NCI-H1105 treated with DMSO at 0.1 percent for 48 hours (cell line): ENCODE data around the gene FAM222B.

ENCODE experiments used
- DNase-seq: peaks from one replicate; lab custom pipeline; 2025; lab: John Stamatoyannopoulos, UW

The FAM222B gene

DNA sequence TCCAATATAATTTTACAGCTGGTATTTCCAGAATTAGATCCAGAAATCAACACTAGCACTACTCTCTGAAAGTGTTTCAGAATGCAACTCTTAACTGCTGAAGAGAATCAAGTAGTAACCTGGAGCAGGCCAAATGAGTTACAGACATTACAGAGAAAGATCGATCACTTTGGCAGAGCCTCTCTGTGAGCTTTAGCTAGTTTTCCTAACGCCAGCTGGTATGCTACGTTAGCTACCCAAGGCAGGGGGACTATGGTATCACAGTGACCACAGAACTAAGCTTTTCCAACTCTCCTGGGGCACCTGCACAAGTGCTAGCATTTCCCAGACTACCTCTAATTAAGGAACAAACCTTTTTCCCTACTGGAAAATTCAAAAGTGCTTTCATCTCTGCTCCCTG, 68.4 kb downstream of the FAM222B start:
- DNase-seq, result no peak

DNA sequence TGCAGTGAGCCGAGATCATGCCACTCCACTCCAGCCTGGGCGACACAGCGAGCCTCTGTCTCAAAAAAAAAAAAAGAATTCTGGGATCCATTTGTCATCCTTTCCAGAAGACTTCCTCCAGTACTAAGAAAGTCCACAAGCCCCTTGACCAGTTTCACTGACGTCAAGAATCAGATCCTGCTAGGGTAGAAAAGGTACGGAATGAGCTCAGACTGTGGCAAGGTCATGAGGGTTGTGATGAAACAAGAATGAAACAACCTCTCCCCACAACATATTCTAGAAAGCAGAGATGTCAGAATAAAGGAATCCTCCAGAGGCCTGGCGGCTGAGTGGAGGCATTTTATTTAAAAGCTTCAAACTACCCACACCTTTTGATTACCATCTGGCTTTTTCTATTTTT, 68.9 kb downstream of the FAM222B start:
- no peak for DNase-seq

DNA sequence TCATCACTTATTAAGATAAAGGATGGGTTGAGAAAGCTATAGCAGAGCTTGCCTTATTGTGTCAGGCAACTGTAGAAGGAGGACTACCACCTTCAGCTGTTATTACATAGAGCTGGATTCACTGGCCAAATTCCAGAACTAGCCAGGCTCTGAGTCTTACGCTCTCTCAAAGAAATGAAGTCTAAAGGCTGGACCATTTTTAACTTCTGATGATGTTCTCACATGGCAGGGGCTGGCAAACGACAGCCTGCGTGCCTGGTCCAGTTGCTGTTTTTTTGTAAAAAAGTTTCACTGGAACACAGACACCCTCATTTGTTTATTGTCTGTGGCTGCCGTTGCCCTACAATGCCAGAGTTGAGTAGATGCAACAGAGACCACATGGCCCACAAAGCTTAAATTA, 77.6 kb downstream of the FAM222B start:
- DNase-seq, result no peak

DNA sequence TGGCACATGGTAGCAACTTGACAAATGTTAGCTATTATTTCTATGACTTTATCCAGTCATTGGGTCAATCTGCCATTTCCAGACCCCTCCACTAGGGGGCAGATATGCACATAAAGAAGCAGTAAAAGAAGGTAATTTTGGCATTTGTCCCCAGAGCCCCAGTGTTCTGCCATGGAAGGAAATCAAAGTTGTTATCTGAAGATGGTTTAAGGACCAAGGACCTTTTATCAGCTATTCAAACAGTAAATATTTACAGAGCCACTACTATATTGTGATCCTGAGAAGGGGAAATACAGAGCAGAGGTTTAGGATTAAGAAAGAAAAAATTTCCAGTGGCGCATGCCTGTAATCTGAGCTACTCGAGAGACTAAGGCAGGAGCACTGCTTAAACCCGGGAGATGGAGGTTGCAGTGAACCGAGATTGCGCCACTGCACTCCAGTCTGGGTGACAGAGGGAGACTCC, 78.8 kb downstream of the FAM222B start:
- peak; percentile 71 for DNase-seq

DNA sequence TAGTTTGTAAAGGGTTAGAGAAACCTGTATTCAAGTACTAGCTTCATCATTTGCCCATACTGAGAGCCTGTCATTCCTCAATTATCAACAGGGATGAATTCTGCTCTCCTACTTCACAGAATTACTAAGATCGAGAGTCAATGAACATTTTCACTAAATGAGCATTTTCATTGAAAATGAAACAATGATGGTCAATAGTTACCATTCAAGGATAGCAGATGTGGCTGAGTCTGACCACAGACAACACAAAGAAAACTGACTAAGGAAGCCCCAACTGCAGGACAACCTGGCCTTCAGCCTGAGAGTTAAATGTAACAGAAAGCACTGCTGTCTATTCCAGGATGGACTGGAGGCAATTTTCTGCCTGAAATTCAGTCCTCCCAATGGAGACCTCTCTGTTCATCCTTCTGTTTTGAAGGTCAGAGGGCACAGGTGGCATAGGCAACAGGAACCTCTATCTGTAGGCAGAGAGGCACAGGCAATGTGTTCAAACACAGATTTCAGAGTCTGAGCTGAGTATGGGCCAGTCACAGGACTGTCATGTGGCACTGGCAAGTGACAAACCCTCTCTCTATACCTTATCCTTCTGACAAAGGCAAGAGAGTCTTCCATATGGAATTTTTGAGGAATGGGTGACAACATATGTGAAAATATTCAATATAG, 79.3 kb downstream of the FAM222B start:
- DNase-seq, result no peak

DNA sequence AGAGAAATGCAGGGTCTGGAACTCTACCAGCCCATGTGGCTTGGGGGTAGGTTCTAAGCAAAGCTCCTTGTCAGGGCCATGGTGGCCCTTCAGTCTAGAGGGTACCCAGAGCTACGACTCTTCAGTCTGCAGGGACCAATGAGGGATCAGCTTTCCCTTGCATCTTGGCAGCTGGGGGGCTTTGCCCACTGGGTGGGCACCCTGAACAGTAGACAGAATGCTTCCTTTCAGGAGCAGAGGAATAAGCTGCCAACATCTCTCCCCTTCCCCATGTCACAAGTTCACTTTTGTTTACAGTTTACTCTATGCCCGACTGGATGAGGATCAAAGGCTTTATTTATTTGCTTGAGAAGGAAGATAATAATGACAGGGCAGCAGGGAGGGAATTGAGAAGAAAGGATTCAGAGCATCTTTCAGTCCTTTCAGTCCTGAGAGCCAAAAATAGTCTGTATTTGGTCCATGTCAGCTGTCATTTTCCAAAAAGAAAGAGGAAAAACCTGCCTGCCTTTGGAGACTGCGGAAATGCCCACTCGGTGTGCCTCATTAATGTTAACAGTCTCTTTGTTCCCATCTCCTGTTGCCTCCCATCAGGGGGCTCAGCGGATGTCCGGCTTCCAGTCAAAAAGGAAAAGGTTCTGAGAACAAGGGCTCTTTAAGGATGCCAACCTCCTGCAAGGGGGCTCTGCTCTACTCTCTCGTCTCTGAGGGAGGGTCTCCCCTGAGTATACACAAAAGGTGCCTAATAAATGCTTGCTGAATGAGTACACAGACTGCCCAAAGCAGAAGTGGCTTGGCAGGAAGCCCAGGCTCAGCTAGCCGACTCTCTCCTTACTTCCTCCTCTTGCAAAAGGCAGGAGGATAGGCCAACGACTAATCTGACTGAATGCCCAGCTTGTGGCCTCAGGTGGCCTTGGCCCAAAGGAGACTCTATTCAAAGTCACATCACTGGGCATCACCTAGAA, 81.7 kb downstream of the FAM222B start:
- no peak for DNase-seq

DNA sequence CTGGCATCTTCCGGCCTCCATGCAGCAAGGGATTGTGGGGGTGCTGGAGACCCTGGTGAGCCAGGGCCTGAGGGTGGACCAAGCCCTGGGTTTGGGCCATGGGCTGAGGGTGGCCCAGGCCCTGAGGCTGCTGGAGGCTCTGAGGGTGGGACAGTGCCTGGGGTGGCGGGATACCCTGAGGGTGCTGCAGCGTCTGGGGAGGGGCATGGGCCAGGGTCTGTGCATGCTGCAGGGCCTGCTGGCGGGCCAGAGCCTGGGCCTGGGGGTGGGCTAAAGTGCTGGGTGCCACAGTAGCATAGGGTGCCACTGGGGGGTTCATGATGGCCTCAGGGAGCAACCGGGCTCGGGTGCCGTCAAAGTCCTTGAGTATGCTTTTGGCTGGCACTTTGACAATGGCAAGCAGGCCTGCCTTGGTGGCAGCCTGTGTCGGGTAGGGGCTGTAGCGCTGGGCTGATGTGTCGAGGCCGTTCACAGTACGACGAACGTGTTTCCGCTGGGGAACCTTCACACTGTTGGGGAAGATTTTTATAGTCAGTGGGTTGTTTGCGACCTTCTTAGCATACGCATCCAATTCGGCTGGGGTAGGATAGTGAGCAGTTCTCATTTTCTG, 83.2 kb downstream of the FAM222B start:
- no peak for DNase-seq

DNA sequence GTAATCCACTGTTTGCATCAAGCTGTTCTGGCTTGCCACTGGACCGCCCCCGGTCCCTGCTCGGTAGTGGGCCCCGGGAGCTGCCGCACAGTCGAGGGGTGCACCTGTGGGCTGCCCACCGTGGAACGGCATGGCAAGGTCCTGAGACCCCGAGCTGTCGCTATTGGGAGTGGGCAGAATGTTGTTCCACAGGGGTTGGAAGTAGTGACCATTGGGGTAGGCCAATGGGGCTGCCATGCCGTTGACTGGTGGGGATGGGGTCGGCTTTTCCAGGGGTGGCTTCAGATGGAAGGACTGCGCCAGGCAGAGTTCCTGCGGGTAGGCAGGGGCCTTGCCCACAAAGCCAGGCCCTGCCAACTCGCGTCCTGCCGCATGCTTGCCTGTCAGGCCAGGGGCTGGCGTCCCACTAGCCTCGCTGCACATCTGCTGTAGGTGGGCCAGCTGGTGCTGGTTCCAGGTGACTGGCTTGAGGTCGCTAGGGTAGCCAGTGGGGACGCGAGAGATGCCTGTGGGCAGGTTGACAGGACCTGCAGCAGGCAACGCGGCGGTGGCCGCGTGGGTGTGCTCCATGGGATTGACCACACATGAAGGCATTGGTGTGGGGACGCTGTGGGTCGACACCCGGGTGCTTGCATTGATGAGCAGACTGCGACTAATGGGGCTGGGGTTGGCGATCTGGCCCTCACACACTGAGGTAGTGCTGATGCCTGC, 84.0 kb downstream of the FAM222B start:
- no peak for DNase-seq

DNA sequence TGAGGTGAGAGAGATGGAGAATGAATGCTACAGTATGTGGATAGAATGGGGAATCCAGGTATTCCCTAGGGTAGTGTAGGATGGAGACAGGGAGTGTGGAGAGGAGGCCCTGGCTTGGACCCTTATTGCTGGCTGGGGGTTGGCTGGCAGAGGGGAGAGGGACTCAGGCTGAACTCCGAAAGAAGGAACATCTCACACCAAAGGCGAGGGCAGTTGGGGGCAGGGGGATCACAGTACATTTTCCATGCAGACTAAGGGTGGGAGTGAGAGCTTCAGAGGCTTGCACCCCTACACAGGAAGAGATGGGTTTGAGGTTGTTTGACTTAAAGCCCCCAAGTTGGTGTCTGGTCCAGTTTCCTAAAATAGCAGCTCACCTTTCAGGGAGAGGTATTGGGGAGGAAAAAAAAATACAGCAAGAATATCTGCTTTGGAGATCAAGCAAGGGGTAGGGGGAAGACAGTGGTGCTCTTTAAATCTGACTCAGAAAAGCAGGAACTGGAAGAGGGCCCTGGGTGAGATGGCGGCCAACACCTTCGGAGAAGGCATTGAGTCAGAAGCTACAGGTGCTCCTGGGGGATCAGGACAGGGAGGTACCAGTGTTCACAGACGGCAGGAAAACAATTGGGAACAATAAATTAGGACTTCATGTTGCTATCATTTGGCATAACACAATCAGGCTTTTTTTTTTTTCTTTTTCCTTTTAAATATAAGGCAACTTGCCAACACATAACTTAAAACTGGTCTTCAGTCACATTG, 86.4 kb downstream of the FAM222B start:
- no peak for DNase-seq

DNA sequence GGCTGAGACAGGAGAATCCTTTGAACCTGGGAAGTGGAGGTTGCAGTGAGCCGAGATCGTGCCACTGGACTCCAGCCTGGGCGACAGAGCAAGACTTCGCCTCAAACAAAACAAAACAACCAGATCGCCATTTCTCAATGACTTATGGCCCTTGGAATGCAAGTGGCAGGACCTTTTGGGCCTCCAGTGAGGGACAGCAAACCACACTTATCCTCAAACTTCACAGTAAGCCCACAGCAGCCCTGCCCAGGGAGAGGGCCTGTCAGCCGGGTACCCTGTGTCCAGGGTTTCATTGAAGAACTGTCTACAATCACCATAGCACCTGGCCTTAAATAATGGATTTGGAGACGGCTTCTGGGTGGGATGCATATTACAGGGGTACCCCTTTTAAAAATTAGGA, 87.1 kb downstream of the FAM222B start:
- DNase-seq, result no peak

DNA sequence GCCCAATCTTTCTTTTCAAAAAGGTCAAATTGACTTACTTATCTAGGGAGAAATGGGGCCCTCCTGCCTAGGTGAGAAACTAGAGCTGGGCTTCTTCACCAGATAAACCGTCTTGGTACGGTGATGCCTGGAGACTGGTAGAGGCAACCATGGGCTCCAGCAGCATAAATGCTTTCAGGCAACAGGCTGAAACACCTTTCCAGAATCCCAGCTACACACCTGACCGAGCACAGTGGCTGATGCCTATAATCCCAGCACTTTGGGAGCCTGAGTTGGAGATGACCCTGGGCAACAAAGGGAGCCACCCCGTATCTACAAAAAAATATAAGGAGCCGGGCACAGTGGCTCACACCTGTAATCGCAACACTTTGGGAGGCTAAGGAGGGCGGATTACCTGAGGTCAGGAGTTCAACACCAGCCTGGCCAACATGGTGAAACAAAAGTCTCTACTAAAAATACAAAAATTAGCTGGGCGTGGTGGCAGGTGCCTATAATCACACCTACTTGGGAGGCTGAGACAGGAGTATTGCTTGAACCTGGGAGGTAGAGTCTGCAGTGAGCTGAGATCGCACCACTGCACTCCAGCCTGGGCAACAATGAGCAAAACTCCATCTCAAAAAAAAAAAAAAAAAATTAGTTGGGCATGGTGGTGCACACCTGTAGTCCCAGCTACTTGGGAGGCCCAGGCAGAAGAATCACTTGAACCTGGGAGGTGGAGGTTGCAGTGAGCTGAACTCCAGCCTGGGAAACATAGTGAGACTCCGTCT, 90.8 kb downstream of the FAM222B start:
- no peak for DNase-seq

DNA sequence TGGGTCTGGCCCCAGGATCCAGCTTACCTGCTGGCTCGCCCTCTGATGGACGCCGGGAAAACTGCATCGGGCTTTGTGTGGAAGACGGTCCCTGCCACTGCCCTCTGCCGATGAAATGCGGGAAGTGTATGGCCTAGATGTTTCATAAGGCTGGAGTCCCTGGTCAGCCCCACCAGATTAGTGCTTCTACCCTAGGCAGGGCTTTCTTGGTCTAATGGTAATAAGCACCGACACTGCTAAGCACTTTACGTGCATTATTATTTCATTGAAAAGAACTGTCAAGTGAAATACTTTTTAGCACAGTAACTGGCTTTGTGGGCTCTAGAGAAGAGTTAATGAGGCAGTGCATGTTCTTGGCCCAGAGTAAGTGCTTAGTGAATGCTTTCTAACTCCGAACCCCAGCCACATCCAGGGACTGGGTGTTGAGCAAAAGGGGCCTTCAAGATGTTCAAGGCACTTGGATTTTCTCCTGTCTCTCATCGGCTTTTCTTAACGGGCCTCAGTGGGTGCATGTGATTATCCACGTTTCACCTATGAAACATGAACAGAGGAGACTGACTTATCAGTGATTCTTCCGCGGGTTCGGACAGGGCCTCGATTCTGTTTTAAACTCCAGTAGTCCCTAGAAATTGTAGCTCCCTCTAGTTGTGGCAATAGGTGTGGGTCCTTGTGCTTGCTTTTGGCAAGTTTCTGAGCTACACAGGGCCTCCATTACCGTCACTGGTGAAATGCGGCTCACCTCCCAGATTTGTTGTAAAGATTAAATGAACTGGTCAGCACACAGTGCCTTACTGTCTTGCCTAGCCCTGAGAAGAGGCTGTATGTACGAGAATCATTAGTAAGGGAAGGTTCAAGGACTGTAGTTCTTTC, 92.2 kb downstream of the FAM222B start:
- DNase-seq, result peak; percentile 85

DNA sequence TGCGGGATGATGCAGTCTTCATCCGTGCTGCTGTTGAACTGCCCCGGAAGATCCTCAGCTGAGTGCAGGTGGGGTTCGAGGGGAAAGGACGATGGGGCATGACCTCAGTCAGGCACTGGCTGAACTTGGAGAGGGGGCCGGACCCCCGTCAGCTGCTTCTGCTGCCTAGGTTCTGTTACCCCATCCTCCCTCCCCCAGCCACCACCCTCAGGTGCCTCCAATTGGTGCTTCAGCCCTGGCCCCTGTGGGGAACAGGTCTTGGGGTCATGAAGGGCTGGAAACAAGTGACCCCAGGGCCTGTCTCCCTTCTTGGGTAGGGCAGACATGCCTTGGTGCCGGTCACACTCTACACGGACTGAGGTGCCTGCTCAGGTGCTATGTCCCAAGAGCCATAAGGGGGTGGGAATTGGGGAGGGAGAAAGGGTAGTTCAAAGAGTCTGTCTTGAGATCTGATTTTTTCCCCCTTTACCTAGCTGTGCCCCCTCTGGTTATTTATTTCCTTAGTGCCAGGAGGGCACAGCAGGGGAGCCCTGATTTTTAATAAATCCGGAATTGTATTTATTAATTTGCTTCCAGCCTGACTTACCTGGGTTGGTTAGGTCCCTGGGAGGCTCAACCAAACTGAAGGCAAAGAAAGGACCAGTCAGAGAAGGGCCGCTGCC, 92.9 kb downstream of the FAM222B start:
- no peak for DNase-seq

DNA sequence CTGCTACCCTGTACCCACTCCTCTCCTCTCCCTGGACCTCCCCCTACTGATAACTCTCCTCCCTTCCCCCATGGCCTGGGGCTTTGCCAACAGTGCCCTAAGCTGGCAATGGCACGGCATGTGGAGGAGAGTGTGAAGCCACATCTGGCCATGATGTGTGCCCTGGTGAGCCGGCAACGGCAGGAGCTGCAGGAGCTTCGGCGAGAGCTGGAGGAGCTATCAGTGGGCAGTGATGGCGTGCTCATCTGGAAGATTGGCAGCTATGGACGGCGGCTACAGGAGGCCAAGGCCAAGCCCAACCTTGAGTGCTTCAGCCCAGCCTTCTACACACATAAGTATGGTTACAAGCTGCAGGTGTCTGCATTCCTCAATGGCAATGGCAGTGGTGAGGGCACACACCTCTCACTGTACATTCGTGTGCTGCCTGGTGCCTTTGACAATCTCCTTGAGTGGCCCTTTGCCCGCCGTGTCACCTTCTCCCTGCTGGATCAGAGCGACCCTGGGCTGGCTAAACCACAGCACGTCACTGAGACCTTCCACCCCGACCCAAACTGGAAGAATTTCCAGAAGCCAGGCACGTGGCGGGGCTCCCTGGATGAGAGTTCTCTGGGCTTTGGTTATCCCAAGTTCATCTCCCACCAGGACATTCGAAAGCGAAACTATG, 93.6 kb downstream of the FAM222B start:
- no peak for DNase-seq

DNA sequence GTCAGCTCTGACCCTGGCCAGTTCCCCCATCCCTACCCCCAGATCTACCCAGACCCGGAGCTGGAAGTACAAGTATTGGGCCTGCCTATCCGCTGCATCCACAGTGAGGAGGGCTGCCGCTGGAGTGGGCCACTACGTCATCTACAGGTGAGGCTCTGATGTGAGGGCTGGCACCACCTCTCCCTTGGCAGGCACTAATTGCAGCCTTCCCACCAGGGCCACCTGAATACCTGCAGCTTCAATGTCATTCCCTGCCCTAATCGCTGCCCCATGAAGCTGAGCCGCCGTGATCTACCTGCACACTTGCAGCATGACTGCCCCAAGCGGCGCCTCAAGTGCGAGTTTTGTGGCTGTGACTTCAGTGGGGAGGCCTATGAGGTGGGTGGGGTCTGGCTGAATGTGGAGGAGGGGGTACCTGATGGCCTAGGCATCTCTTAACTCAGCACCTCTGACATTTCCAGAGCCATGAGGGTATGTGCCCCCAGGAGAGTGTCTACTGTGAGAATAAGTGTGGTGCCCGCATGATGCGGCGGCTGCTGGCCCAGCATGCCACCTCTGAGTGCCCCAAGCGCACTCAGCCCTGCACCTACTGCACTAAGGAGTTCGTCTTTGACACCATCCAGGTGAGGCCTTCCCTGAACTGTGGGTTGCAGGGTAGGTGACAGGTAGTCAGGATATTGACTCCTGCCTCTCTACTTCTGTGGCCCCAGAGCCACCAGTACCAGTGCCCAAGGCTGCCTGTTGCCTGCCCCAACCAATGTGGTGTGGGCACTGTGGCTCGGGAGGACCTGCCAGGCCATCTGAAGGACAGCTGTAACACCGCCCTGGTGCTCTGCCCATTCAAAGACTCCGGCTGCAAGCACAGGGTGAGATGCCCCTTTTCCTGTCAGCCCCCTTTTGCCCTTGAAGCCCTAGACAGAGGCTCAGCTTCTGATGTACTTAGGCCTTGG, 94.5 kb downstream of the FAM222B start:
- no peak for DNase-seq

DNA sequence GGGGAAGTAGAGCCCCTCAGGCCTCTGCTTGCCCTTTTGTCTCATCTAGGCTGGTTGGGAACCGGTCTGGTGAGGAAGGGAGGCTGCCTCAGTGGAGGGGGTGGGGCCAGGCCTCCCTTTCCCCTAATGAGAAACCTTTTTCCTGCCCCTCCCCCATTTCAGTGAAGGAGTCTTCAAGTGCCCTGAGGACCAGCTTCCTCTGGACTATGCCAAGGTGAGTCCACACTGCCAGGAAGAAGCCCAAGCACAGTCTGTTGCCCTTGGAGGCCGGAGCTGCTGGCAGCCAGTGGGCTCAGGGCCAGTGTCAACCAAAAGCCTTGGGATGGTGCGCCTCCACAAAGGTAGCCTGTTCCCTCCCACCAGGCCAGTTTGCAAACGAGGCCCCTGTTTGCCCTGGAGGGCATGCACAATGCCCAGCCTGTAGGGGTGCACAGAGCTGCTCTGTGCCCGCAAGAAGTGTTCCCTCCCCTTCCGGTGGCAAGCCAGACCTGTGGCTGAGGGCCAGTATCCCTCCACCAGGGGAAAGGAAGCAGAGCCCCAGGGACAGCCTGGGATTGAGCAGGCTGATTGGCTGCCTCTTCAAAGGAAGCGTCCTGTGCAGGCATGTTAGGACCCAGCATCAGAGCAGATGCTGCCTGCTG, 95.4 kb downstream of the FAM222B start:
- DNase-seq, result no peak

DNA sequence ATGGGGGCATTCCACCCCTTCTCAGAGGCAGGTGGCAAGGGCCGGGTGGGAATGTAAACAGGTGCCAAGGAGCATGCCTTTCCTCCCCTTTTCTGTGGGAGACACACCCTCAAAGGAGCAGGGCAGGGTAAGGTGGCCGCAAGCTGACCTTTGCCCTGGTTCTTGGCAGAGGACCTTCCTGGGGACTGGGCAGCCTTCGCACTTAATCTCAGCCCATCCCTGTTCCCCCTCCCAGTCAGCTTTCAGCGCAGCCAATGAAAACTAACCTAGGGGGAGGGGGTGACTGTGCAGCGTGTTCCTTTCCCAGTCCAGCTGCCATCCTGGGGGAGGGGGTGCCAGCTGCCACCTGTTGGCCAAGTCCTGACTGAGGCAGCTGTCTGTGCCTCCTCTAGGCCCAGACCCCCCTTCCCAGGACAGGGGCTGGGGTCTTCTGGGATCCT, 96.0 kb downstream of the FAM222B start:
- no peak for DNase-seq
